ENCODE results near the gene GFI1B. TPM values are rescaled to one million over a fixed set of nuclear protein-coding genes. Genes with fewer than 3 reads are reported as not detected.

GFI1B gene
- total RNA-seq, 2 donors from 2014 or later: 1.1 to 29.3 TPM

DNA sequence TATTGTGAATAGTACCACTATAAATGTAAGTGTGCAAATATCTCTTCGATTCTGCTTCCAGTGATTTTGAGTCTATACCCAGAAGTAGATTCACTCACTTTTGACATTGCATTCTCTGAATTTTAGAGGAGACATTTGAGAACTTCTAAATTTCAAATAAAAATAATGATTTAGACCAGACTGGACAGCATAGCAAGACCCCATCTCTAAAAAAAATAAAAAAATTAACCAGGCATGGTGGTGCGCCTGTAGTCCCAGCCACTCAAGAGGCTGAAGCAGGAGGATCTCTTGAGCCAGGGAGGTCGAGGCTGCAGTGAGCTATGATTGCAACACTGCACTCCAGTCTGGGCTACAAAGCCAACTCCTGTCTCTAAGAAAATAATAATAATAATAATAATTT is 1.9 kb upstream of the GFI1B start:
- ATAC-seq (no peak), DNase-seq (no peak)
- Mint-ChIP-seq H3K27ac (no peak overlapping the region), H3K27me3 (peaks cover 69% of the 10 kb centered on the region), H3K4me1 (peaks cover 13% of the 10 kb centered on the region), H3K4me3 (no peak overlapping the region), H3K36me3 (ENCODE audit: low read depth) (peaks cover 4% of the 10 kb centered on the region)
- no peaks in the 10 kb centered on the region for H3K9me3 ChIP-seq (ENCODE audit: control insufficient read depth, low read length, poor library complexity, severe bottlenecking)

DNA sequence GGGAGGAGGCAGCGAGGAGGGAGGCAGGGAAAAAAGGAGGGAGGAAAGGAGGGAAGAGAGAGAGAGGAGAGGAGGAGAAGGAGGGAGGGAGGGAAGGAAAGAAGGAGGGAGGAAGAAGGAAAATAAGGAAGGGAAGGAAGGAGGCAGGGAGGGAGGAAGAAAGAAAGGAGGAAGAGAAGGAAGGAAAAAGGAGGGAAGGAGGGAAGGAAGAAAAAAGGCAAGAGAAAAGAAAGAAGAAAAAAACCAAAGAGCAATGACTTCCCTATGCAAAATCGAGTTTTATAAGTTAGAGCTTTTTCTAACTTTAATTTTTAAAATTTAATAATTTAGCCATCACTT is 413 bp upstream of the GFI1B start:
- no peak for ATAC-seq
- peaks cover 76% of the 10 kb centered on the region for H3K27me3 Mint-ChIP-seq

DNA sequence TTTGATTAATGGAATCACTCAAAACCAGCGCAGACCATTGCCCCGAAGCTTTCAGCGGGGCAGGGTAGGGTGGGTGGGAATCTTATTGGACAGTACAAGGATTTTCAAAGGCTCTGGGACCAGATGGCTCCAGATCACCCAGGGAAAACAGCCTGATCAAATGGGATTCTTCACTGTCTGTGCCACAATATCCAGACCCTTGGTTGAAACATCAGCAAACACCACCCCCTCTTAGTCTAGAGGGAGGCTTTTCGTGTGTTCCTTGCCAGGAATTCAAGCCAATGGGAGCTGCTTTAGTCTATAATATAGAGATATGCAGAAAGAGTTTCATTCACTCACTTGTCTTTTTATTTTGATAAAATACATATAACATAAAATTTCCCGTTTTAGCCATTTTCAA is 1.7 kb downstream of the GFI1B start:
- peaks cover 4% of the 10 kb centered on the region for H3K36me3 Mint-ChIP-seq (ENCODE audit: low read depth)
- DNase-seq (no peak), ATAC-seq (no peak)
- H3K4me1 Mint-ChIP-seq: peaks cover 8% of the 10 kb centered on the region
- H3K27me3 Mint-ChIP-seq: peaks cover 67% of the 10 kb centered on the region
- no peaks in the 10 kb centered on the region for H3K9me3 ChIP-seq (ENCODE audit: control insufficient read depth, low read length, poor library complexity, severe bottlenecking)
- no peak overlapping the region for H3K4me3 Mint-ChIP-seq
- H3K27ac Mint-ChIP-seq: no peak overlapping the region

More for the DNA sequence above, 413 bp upstream of the GFI1B start:
- H3K4me3 Mint-ChIP-seq: no peak overlapping the region
- no peak for DNase-seq
- peaks cover 8% of the 10 kb centered on the region for H3K4me1 Mint-ChIP-seq
- no peaks in the 10 kb centered on the region for H3K9me3 ChIP-seq (ENCODE audit: control insufficient read depth, low read length, poor library complexity, severe bottlenecking)
- H3K27ac Mint-ChIP-seq: no peak overlapping the region
- H3K36me3 Mint-ChIP-seq (ENCODE audit: low read depth): peaks cover 4% of the 10 kb centered on the region

DNA sequence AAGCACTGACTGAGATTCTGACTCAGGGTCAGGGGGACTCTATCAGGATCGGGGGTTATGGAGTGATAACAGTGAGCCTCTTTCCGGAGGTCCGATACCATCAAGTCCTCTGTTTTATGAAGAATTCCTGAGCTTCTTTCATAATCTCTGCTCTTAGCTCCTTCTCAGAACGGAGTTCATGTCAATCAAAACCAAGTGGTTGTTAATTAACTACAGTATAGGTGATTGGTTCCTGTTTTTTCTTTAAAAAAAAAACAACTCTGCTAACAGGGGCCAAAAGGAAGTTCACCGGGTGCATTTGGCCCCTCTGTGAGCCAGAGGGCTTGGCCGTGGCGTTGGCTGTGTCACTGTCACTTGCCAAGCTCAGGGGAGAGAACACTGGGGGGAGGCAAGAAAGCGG is 4.0 kb downstream of the GFI1B start:
- Mint-ChIP-seq H3K36me3 (ENCODE audit: low read depth) (peaks cover 4% of the 10 kb centered on the region), H3K27me3 (peaks cover 81% of the 10 kb centered on the region), H3K4me3 (no peak overlapping the region)

DNA sequence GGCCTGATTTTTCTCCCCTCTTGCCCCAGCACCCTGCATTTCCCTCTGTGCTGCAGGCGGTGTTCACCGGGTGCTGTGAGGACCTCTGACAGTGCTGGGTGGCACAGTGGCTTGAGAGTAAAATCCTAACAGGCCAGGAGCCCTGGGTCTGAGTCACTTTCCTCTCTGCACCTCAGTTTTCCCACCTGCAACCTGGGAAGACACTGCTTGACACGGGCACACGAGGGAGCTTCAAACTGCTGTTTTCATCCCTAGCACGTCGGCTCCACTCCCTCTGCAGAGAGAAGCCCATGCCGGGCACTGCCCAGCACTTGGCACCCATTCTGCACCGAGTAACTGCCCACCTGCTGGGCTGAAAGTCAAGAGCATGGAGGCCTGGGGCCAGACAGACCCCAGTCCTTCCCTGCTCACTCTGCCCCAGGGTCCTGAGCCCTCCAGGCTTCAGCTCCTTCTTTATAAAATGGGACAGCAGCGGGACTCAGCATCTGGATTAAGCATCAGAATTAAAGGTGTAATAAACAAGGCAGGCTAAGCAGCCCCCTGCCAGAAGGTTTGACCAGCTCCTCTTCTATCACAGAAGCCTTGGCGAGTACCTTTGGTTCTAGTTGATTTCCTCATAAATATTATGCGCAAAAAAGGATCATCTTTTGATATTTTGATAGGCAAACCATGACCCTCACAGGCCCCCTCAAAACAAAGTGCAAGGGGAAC is 5.2 kb downstream of the GFI1B start:
- no peak for ATAC-seq
- H3K9me3 ChIP-seq (ENCODE audit: control insufficient read depth, low read length, poor library complexity, severe bottlenecking): no peaks in the 10 kb centered on the region
- Mint-ChIP-seq H3K27ac (no peak overlapping the region), H3K27me3 (peaks cover 77% of the 10 kb centered on the region), H3K4me1 (peaks cover 3% of the 10 kb centered on the region), H3K36me3 (ENCODE audit: low read depth) (peaks cover 1% of the 10 kb centered on the region), H3K4me3 (no peak overlapping the region)
- DNase-seq: no peak

More for the DNA sequence above, 4.0 kb downstream of the GFI1B start:
- H3K4me1 Mint-ChIP-seq: peaks cover 6% of the 10 kb centered on the region
- no peak overlapping the region for H3K27ac Mint-ChIP-seq
- no peaks in the 10 kb centered on the region for H3K9me3 ChIP-seq (ENCODE audit: control insufficient read depth, low read length, poor library complexity, severe bottlenecking)
- no peak for DNase-seq
- no peak for ATAC-seq

DNA sequence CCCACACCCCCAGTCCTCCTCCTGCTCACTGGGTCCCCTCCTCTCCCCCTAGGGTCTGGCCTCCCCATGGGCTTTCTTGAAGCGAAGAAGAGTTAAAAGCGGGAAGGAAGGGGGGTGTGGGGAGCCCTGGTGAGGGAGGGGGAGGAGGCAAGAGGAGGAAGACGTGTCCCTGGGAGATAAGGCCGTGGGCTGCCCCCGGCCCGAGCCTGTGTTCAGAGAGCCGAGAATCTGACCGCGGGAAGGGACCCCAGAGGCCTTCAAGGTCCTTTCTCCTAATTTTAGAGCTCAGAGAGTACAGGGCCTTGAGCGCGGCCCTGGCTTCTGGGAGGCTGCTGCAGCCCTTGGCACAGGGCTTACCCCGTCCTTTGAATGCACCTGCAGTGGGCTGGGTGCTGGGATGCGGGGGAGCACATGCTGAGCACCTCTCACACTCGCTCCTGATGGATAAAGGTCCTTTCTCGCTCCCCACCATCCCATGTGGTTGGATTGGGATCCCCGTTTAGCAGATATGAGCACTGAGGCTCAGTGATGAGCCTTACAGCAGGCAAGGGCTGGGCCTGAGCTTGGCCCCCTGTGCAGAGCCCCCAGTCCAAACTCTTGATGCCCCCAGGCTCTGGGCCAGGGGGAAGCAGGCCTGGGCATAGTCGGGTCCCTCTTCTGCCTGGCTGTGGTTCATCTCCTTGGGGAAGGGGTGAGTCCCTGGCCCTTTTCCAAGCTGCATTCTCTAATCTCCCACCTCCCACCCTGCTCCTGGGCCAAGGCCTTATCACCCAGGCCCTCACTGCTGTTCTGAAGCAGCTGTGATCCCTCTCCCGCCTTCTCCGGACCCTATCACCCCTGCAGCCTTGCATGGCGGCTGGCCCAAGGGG is 5.9 kb downstream of the GFI1B start:
- no peaks in the 10 kb centered on the region for H3K9me3 ChIP-seq (ENCODE audit: control insufficient read depth, low read length, poor library complexity, severe bottlenecking)
- Mint-ChIP-seq H3K4me1 (peaks cover 2% of the 10 kb centered on the region), H3K4me3 (no peak overlapping the region), H3K27me3 (peaks cover 80% of the 10 kb centered on the region), H3K36me3 (ENCODE audit: low read depth) (no peaks in the 10 kb centered on the region), H3K27ac (no peak overlapping the region)
- no peak for DNase-seq
- no peak for ATAC-seq

DNA sequence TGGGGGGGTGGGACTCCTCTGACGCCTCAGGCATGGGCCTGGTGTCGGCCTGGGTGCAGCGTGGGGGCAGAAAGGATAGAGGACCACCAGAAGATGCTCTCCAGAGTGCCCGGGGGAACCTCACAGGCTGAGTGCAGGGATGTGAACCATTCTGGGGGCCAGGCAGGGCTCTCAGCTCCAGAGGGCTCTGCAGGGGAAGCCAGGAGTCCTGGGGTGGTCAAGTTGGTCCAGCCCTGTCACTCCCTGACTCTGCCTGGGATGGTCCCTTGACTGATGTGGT is 6.5 kb downstream of the GFI1B start:
- ATAC-seq (no peak), DNase-seq (no peak)
- Mint-ChIP-seq H3K4me3 (no peak overlapping the region), H3K27me3 (peaks cover 78% of the 10 kb centered on the region), H3K27ac (no peak overlapping the region), H3K36me3 (ENCODE audit: low read depth) (no peaks in the 10 kb centered on the region), H3K4me1 (no peaks in the 10 kb centered on the region)
- no peaks in the 10 kb centered on the region for H3K9me3 ChIP-seq (ENCODE audit: control insufficient read depth, low read length, poor library complexity, severe bottlenecking)

DNA sequence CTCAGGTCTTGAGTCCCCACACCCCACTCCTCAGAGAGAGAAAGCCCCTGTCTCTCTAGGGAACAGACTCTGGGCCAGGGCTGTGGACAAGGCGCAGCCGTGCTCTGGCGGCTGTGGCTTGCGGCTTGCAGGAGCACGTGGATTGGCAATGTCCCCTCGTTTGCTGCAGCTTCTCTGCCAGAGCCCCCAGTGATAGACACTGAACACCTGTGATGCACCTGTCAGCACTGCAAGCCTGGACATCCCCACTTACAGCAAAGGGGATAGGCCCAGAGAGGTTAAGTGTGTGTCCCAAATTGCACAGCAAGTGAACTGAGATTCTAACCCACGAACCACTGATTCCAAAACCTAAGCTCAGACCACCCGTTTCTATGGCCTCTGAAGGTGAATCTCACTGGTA is 7.0 kb downstream of the GFI1B start:
- no peaks in the 10 kb centered on the region for H3K9me3 ChIP-seq (ENCODE audit: control insufficient read depth, low read length, poor library complexity, severe bottlenecking)
- Mint-ChIP-seq H3K4me3 (no peak overlapping the region), H3K36me3 (ENCODE audit: low read depth) (no peaks in the 10 kb centered on the region), H3K27me3 (peaks cover 76% of the 10 kb centered on the region), H3K4me1 (no peaks in the 10 kb centered on the region), H3K27ac (no peak overlapping the region)
- DNase-seq: no peak
- ATAC-seq: no peak

DNA sequence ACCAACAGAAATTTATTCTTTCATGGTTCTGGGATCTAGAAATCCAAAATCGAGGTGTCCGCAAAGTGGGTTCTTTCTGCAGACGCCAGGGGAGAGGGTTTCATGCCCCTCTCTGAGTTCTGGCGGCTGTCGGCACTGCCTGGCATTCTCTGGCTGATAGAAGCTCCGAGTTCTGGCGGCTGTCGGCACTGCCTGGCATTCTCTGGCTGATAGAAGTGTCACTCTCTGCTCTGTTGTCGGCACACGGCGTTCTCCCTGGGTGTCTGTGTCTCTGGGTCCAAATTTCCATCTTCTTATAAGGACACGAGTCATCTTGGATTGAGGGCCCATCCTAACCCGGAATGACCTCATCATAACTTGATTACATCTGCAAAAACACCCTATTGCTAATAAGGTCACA is 7.6 kb downstream of the GFI1B start:
- no peaks in the 10 kb centered on the region for H3K9me3 ChIP-seq (ENCODE audit: control insufficient read depth, low read length, poor library complexity, severe bottlenecking)
- Mint-ChIP-seq H3K4me3 (no peak overlapping the region), H3K27ac (peak overlapping the region; percentile 19), H3K36me3 (ENCODE audit: low read depth) (no peaks in the 10 kb centered on the region), H3K27me3 (peaks cover 70% of the 10 kb centered on the region), H3K4me1 (no peaks in the 10 kb centered on the region)
- DNase-seq: no peak
- no peak for ATAC-seq

DNA sequence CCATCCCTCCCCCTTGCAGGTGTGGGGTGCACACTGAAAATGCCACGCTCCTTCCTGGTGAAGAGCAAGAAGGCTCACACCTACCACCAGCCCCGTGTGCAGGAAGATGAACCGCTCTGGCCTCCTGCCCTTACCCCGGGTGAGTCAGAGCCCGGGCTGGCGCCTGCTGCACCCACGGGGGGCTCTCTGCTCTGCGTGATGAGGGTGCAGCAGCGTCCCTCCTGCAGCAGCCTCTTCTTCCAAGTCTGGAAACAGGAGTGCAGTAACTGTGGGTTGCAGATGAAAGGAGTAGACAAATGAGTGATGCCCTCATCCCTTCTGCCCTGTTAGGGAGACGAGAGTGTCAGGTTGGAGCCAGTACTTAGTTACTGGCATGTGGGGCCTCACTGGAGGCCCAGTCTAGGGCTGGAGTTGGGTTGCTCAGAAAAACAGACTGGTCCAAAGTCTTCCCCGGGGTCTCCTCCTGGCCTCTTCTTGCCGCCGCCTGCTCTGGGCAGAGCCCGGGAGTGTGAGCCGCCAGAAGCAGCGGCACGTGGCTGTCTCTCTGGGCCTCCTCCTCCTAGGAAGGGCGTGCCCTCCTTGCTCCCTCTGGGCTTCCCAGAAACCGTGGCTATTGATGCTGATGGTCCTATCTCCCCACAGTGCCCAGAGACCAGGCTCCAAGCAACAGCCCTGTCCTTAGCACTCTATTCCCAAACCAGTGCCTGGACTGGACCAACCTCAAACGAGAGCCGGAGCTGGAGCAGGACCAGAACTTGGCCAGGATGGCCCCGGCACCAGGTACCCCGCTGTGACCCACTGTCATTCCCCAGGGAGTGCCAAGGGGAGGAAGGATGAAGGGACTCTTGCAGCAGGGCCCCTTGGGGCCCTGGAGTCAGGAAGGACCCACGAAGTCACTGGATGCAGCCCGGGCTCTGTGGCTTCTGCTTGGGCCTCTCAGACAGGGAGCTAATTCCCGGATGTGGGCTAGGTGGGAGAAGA is 8.4 kb downstream of the GFI1B start:
- H3K9me3 ChIP-seq (ENCODE audit: control insufficient read depth, low read length, poor library complexity, severe bottlenecking): no peaks in the 10 kb centered on the region
- ATAC-seq (no peak), DNase-seq (no peak)
- H3K4me3 Mint-ChIP-seq: no peak overlapping the region
- H3K36me3 Mint-ChIP-seq (ENCODE audit: low read depth): no peaks in the 10 kb centered on the region
- H3K4me1 Mint-ChIP-seq: no peaks in the 10 kb centered on the region
- H3K27me3 Mint-ChIP-seq: peaks cover 69% of the 10 kb centered on the region
- H3K27ac Mint-ChIP-seq: peak overlapping the region; percentile 19

DNA sequence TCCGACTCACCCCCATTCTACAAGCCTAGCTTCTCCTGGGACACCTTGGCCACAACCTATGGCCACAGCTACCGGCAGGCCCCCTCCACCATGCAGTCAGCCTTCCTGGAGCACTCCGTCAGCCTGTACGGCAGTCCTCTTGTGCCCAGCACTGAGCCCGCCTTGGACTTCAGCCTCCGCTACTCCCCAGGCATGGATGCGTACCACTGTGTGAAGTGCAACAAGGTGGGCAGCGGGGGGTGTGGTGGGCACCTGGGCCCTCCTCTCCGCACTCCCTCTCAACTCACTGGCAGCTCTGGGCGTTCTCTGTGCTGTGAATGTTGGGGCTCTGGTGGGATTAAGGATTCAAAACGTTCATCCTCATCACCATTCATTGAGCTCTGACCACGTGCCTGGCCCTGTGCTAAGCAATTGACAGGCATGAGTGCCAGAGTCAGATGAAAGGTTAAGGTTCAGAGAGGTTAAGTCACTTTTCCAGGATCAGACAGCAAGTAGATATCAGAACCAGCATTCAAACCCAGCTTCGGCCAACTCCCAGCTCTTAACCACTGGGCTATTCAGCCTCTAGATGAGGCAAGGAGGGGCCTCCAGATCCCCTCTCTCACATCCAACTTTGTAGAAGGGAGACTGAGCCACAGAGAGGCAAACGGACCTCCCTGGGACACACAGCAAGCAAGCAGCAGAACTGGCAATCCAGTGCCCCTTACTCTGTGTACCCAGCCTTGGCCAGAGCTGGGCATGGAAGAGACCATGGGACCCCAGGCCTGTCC is 9.9 kb downstream of the GFI1B start:
- no peak for ATAC-seq
- H3K27me3 Mint-ChIP-seq: peaks cover 70% of the 10 kb centered on the region
- DNase-seq: no peak
- no peaks in the 10 kb centered on the region for H3K9me3 ChIP-seq (ENCODE audit: control insufficient read depth, low read length, poor library complexity, severe bottlenecking)
- no peaks in the 10 kb centered on the region for H3K36me3 Mint-ChIP-seq (ENCODE audit: low read depth)
- H3K4me3 Mint-ChIP-seq: no peak overlapping the region
- peaks cover 2% of the 10 kb centered on the region for H3K4me1 Mint-ChIP-seq
- no peak overlapping the region for H3K27ac Mint-ChIP-seq

DNA sequence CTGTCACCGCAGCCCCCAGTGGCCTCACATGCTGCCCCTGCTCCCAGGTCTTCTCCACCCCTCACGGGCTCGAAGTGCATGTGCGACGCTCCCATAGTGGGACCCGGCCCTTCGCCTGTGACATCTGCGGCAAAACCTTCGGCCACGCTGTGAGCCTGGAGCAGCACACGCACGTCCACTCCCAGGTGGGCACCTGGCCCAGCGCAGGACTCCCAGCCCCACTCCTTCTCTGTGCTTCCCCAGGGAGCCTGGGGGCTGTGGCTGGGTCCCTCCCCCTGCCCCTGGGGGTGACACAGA is 10.5 kb downstream of the GFI1B start:
- H3K9me3 ChIP-seq (ENCODE audit: control insufficient read depth, low read length, poor library complexity, severe bottlenecking): no peaks in the 10 kb centered on the region
- ATAC-seq (no peak), DNase-seq (no peak)
- no peak overlapping the region for H3K27ac Mint-ChIP-seq
- no peak overlapping the region for H3K4me3 Mint-ChIP-seq
- peaks cover 2% of the 10 kb centered on the region for H3K4me1 Mint-ChIP-seq
- no peaks in the 10 kb centered on the region for H3K36me3 Mint-ChIP-seq (ENCODE audit: low read depth)
- H3K27me3 Mint-ChIP-seq: peaks cover 70% of the 10 kb centered on the region
